ENCODE results near the gene DYNLT5.

Gene DYNLT5

DNA sequence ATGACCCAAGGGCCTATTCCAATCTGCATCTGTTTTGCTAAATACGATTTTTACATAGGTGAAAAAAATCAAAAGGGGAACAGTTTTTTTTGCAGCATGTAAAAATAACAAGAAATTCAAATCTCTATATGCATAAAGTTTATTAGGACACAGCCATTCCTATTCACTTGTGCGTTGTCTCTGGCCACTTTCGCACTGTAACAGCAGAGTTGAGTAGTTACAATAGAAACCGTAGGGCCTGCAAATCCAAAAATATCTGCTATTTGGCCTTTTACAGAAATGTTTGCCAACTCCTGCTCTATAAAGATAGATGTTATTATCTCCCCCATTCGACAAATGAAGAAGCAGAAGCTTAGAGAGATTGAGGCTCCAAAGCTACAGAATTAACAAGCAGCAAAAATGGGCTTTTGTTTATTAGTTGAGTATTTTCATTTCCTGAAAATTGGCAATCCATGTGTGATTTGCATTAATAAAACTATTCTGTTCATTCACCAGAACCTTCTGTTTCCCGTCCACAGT lies 5.5 kb downstream of the DYNLT5 start:
- TF ChIP-seq, protein P1, sequence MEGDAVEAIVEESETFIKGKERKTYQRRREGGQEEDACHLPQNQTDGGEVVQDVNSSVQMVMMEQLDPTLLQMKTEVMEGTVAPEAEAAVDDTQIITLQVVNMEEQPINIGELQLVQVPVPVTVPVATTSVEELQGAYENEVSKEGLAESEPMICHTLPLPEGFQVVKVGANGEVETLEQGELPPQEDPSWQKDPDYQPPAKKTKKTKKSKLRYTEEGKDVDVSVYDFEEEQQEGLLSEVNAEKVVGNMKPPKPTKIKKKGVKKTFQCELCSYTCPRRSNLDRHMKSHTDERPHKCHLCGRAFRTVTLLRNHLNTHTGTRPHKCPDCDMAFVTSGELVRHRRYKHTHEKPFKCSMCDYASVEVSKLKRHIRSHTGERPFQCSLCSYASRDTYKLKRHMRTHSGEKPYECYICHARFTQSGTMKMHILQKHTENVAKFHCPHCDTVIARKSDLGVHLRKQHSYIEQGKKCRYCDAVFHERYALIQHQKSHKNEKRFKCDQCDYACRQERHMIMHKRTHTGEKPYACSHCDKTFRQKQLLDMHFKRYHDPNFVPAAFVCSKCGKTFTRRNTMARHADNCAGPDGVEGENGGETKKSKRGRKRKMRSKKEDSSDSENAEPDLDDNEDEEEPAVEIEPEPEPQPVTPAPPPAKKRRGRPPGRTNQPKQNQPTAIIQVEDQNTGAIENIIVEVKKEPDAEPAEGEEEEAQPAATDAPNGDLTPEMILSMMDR (IDR thresholded peaks at IDR 0.05; ENCODE audit: poor library complexity, severe bottlenecking), result no peak
- Histone ChIP-seq H3K27ac (ENCODE audit: poor library complexity, severe bottlenecking) (no peak overlapping the region), H3K36me3 (ENCODE audit: low read depth) (no peaks in the 10 kb centered on the region), H3K27me3 (ENCODE audit: insufficient read depth, poor library complexity, severe bottlenecking) (no peaks in the 10 kb centered on the region), H3K4me1 (ENCODE audit: insufficient read depth, poor library complexity, severe bottlenecking) (no peaks in the 10 kb centered on the region), H3K9me3 (ENCODE audit: severe bottlenecking) (no peaks in the 10 kb centered on the region), H3K4me3 (ENCODE audit: severe bottlenecking) (no peak overlapping the region)
- ATAC-seq (ENCODE audit: low read depth) (no peak), DNase-seq (ENCODE audit: low spot score) (no peak)

GRCh38 chr1:66758241-66758755 lies 6.0 kb downstream of the DYNLT5 start:
- DNase-seq (ENCODE audit: low spot score) (no peak), ATAC-seq (ENCODE audit: low read depth) (no peak)
- Histone ChIP-seq H3K4me1 (ENCODE audit: insufficient read depth, poor library complexity, severe bottlenecking) (no peaks in the 10 kb centered on the region), H3K4me3 (ENCODE audit: severe bottlenecking) (no peak overlapping the region), H3K9me3 (ENCODE audit: severe bottlenecking) (no peaks in the 10 kb centered on the region), H3K36me3 (ENCODE audit: low read depth) (no peaks in the 10 kb centered on the region), H3K27me3 (ENCODE audit: insufficient read depth, poor library complexity, severe bottlenecking) (no peaks in the 10 kb centered on the region), H3K27ac (ENCODE audit: poor library complexity, severe bottlenecking) (no peak overlapping the region)
- TF ChIP-seq, protein P1 (IDR thresholded peaks at IDR 0.05; ENCODE audit: poor library complexity, severe bottlenecking), result no peak

DNA sequence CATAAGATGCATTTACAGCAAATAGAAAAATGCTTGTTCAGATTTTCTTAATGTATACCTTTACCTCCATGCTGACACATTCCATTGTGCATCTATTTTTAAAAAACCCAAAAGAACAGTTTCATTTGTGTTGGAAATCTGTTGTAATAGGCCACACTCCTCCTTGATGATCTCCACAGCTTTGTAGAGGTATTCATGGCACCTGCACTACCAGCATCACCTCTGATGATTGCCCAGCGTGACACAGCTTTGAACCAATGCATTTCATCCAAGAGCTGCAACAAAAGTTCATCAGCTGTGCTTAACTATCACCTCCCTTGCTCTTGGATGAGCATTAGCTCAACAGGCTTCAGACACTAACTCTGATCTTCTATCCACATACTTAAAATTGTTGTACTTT lies 8.2 kb downstream of the DYNLT5 start:
- no peak overlapping the region for H3K27ac ChIP-seq (ENCODE audit: poor library complexity, severe bottlenecking)

GRCh38 chr1:66761221-66761620 lies 9.0 kb downstream of the DYNLT5 start:
- TF ChIP-seq, protein P1 (IDR thresholded peaks at IDR 0.05; ENCODE audit: poor library complexity, severe bottlenecking), result no peak
- no peak for ATAC-seq (ENCODE audit: low read depth)
- no peak for DNase-seq (ENCODE audit: low spot score)
- H3K27ac ChIP-seq (ENCODE audit: poor library complexity, severe bottlenecking), result no peak overlapping the region
- no peak overlapping the region for H3K4me3 ChIP-seq (ENCODE audit: severe bottlenecking)
- no peaks in the 10 kb centered on the region for H3K9me3 ChIP-seq (ENCODE audit: severe bottlenecking)
- H3K36me3 ChIP-seq (ENCODE audit: low read depth), result no peaks in the 10 kb centered on the region
- H3K4me1 ChIP-seq (ENCODE audit: insufficient read depth, poor library complexity, severe bottlenecking), result no peaks in the 10 kb centered on the region
- no peaks in the 10 kb centered on the region for H3K27me3 ChIP-seq (ENCODE audit: insufficient read depth, poor library complexity, severe bottlenecking)

More for the DNA sequence above, 8.2 kb downstream of the DYNLT5 start:
- no peaks in the 10 kb centered on the region for H3K4me1 ChIP-seq (ENCODE audit: insufficient read depth, poor library complexity, severe bottlenecking)
- no peaks in the 10 kb centered on the region for H3K36me3 ChIP-seq (ENCODE audit: low read depth)
- H3K4me3 ChIP-seq (ENCODE audit: severe bottlenecking), result no peak overlapping the region
- TF ChIP-seq, protein P1 (IDR thresholded peaks at IDR 0.05; ENCODE audit: poor library complexity, severe bottlenecking), result no peak
- ATAC-seq (ENCODE audit: low read depth) (no peak), DNase-seq (ENCODE audit: low spot score) (no peak)
- no peaks in the 10 kb centered on the region for H3K9me3 ChIP-seq (ENCODE audit: severe bottlenecking)
- no peaks in the 10 kb centered on the region for H3K27me3 ChIP-seq (ENCODE audit: insufficient read depth, poor library complexity, severe bottlenecking)

GRCh38 chr1:66764994-66765578 lies 12.8 kb downstream of the DYNLT5 start:
- DNase-seq (ENCODE audit: low spot score) (no peak), ATAC-seq (ENCODE audit: low read depth) (peak; percentile 31; the same call in 1 of the 3 replicates)
- no peak overlapping the region for H3K27ac ChIP-seq (ENCODE audit: poor library complexity, severe bottlenecking)
- H3K9me3 ChIP-seq (ENCODE audit: severe bottlenecking), result no peaks in the 10 kb centered on the region
- no peaks in the 10 kb centered on the region for H3K27me3 ChIP-seq (ENCODE audit: insufficient read depth, poor library complexity, severe bottlenecking)
- TF ChIP-seq, protein P1 (IDR thresholded peaks at IDR 0.05; ENCODE audit: poor library complexity, severe bottlenecking), result peak; percentile 79
- H3K4me3 ChIP-seq (ENCODE audit: severe bottlenecking), result no peak overlapping the region
- H3K36me3 ChIP-seq (ENCODE audit: low read depth), result no peaks in the 10 kb centered on the region
- H3K4me1 ChIP-seq (ENCODE audit: insufficient read depth, poor library complexity, severe bottlenecking), result no peaks in the 10 kb centered on the region
